Measurements from ENCODE around the gene SP140L. TPM values are rescaled to one million over a fixed set of nuclear protein-coding genes. Genes with fewer than 3 reads are reported as not detected.
A peak's percentile ranks its signal among the peaks of the same experiment; 100 is the strongest.

Gene SP140L
- polyA plus RNA-seq (2012; rRNA removed), result 13.5 and 18.0 TPM in 2 replicates
- 11.7 and 13.1 TPM in 2 replicates for polyA plus RNA-seq (2012; cell fraction: cytosol; rRNA removed)
- polyA plus RNA-seq (2012; cell fraction: nucleus; rRNA removed), result 22.2 and 44.3 TPM in 2 replicates

GRCh38 chr2:230326453-230327417 lies at the start of gene SP140L:
SP140L (plus strand) TSS chr2:230327193; CDS start chr2:230327270, 77 bp downstream.
- Histone ChIP-seq H3K27ac (ENCODE audit: low read depth in 2 of 2, low read length in 1 of 2) (peak within 1 kb of the TSS; percentile 40 to 85; a peak in 3 of 4 replicates), H2AFZ (ENCODE audit: low read depth) (peak within 1 kb of the TSS; percentile 99), H4K20me1 (ENCODE audit: insufficient read depth) (no peaks in the 10 kb centered on the region), H3K79me2 (ENCODE audit: insufficient read depth) (peaks cover 40% of the 10 kb centered on the region), H3K27me3 (ENCODE audit: insufficient read depth) (no peaks in the 10 kb centered on the region), H3K4me2 (peak within 1 kb of the TSS; percentile 86), H3K4me3 (ENCODE audit: low read depth in 2 of 2, low read length in 1 of 2) (peak within 1 kb of the TSS; percentile 53 to 73), H3K9me3 (no peaks in the 10 kb centered on the region), H3F3A (replicated peaks; ENCODE audit: insufficient read depth) (peaks cover 15% of the 10 kb centered on the region), H3K9me2 (no peaks in the 10 kb centered on the region), H3K36me3 (replicated peaks in 1 of 2; ENCODE audit: control insufficient read depth in 1 of 2, insufficient read depth in 2 of 2, low read length in 1 of 2) (peaks cover 0 to 14% of the 10 kb centered on the region in 2 experiments), H3K9ac (peak within 1 kb of the TSS; percentile 64), H3K4me1 (ENCODE audit: control insufficient read depth in 1 of 2, insufficient read depth in 2 of 2, low read depth in 1 of 2, low read length in 1 of 2) (peaks cover 0 to 8% of the 10 kb centered on the region in 2 experiments; a peak in 2 of 4 replicates)
- ChIA-PET CTCF (interaction anchor here (1.0 kb wide), 1 partner anchor 13 kb away, joined by 3 read pairs; no protein-coding TSS in a partner anchor), POLR2A (no interaction called here)
- no peak for DNase-seq
- WGBS (ENCODE audit: low lambda C conversion rate), result 4% methylated on average over 6 of the region's 11 CpGs
- TF ChIP-seq FOXM1 (IDR thresholded peaks at IDR 0.05; ENCODE audit: low read depth) (no peak), USF2 (IDR thresholded peaks at IDR 0.05; ENCODE audit: borderline replicate concordance, low read depth, low read length) (no peak), PBX3 (IDR thresholded peaks at IDR 0.05) (peak; percentile 19; the same call in 1 of the 2 replicates), CHD2 (IDR thresholded peaks at IDR 0.05; ENCODE audit: low read length, partially characterized antibody) (no peak), MXI1 (IDR thresholded peaks at IDR 0.05; ENCODE audit: low read depth, low read length) (no peak), ELF1 (IDR thresholded peaks at IDR 0.05) (peak; percentile 69), MEF2A (IDR thresholded peaks at IDR 0.05; ENCODE audit: borderline replicate concordance, low read depth) (no peak), RAD21 (IDR thresholded peaks at IDR 0.05; ENCODE audit: low read length) (no peak), NFIC (IDR thresholded peaks at IDR 0.05; ENCODE audit: borderline replicate concordance) (no peak; the same call in 1 of the 2 replicates), RCOR1 (IDR thresholded peaks at IDR 0.05; ENCODE audit: low read length) (no peak), RFX5 (IDR thresholded peaks at IDR 0.05; ENCODE audit: low read length) (no peak), RXRA (IDR thresholded peaks at IDR 0.05; ENCODE audit: borderline replicate concordance, low read depth) (no peak), SMC3 (IDR thresholded peaks at IDR 0.05; ENCODE audit: low read depth, low read length) (no peak), FOXJ3 (CRISPR knock-in tag; IDR thresholded peaks at IDR 0.05) (no peak), MAX (IDR thresholded peaks at IDR 0.05; ENCODE audit: low read depth) (peak; percentile 93), YY1 (IDR thresholded peaks at IDR 0.05; ENCODE audit: low read depth) (0 out of 2 replicates have a peak, but pooled peaks have one; percentile 22), TAF1 (IDR thresholded peaks at IDR 0.05; ENCODE audit: borderline replicate concordance, low read depth, low read length) (0 out of 2 replicates have a peak, but pooled peaks have one; percentile 59), EZH2phosphoT487 (IDR thresholded peaks at IDR 0.05; ENCODE audit: borderline replicate concordance, low read depth) (no peak), FOSL2 (IDR thresholded peaks at IDR 0.05; ENCODE audit: borderline replicate concordance, low read depth) (peak; percentile 83), IRF3 (IDR thresholded peaks at IDR 0.05; ENCODE audit: low read depth, low read length) (no peak), REST (IDR thresholded peaks at IDR 0.05; ENCODE audit: low read depth, low read length) (no peak), JUND (IDR thresholded peaks at IDR 0.05) (peak; percentile 82), GABPA (IDR thresholded peaks at IDR 0.05; ENCODE audit: low read depth) (peak; percentile 93), POLR2AphosphoS5 (IDR thresholded peaks at IDR 0.05; ENCODE audit: low read depth, low read length) (peak; percentile 71), NRF1 (IDR thresholded peaks at IDR 0.05; ENCODE audit: low read depth, low read length) (no peak)

Data from SK-N-SH (cell line).